Pancreas (tissue), 10 donors: ENCODE results near the gene APPL2. TPM values are rescaled to one million over a fixed set of nuclear protein-coding genes. Genes with fewer than 3 reads are reported as not detected.

ENCODE experiments used
- ATAC-seq, 4 donors: fragments of 200-7000 bp; cut with Tn5 transposase; one replicate each; pipeline versions ENCODE4 v1.8.0 to v1.9.1; 2020; ENCODE audit warnings: mild to moderate bottlenecking in 4 of 4, moderate library complexity in 4 of 4
- DNase-seq, 6 donors: peaks; one replicate each; pipeline ENCODE4 v3.0.0-alpha.2; 2020
- FAIRE-seq: peaks from 2 replicates; lab custom pipeline; 2012; peaks lifted over from hg19 to GRCh38; lab: Jason Lieb, UNC
- H3K27ac ChIP-seq, 4 donors: fragments of 200-600 bp; sonication (generic); 1 replicate in 3 of 4; 2 replicates in 1 of 4; pipeline versions ENCODE4 v1.5.0 to v1.8.0; 2020
- H3K27me3 ChIP-seq, 4 donors: fragments of 200-600 bp; one replicate each; pipeline ENCODE4 v1.8.0; 2021
- H3K36me3 ChIP-seq, 3 donors: fragments of 200-600 bp; sonication (generic) in 1 of 3; one replicate each; pipeline versions ENCODE4 v1.5.0 to v1.8.0; 2020 to 2021
- H3K4me1 ChIP-seq, 3 donors: fragments of 200-600 bp; one replicate each; pipeline ENCODE4 v1.8.0; 2021
- H3K4me3 ChIP-seq, 4 donors: fragments of 200-600 bp; sonication (generic) in 2 of 4; one replicate each; pipeline versions ENCODE4 v1.5.0 to v1.8.0; 2020 to 2021
- H3K9me3 ChIP-seq, 4 donors: fragments of 200-600 bp; one replicate each; pipeline ENCODE4 v1.8.0; 2021
- WGBS, 2 donors: extraction: QIAGEN DNeasy Blood & Tissue Kit; methylation state at CpG; one replicate each; pipeline ENCODE4 v1.1.7; 2013; 5-methylcytosine and 5-hydroxymethylcytosine counted together
- intact Hi-C, 3 donors: fragments of 100-400 bp; cut with DNase I; formaldehyde crosslinking; loops; one replicate each; pipeline versions ENCODE4 v1.11.1 to v1.14.2; 2022
- polyA plus RNA-seq, 2 donors: library from polyadenylated mRNA; stranded (reverse); fragments of 200-250 nt; gene quantifications; one replicate each; pipeline ENCODE4 v1.2.3, GENCODE V29; 2013
- total RNA-seq, 6 donors: library from RNA; stranded (reverse); fragmentation: NEBNext Ultra II Directional in 4 of 6; extraction: Animal tissue kit (Norgen Biotek cat#: 25700) in 4 of 6; gene quantifications; one replicate each; pipeline versions ENCODE4 v1.2.1 to v1.2.4, GENCODE V29; 2021 to 2023
- TF ChIP-seq, protein P1 (sequence below), 4 donors: fragments of 200-600 bp; sonication (generic) in 3 of 4; IDR thresholded peaks; one replicate each; pipeline versions ENCODE4 v1.5.0 to v1.8.0; 2021; ENCODE audit warnings: antibody characterized with exemption in 4 of 4
- donor health status: healthy with polysubstance abuse.
- donor health status: DM: no; HTN: no; CAD: no; lungs with moderate emphysema.
- donor health status: DM: no; HTN: no; CAD: no.
- donor health status: control.
- donor health status: control.
- donor health status: Bipolar disorder and iron deficiency.
- donor health status: DM: yes; HTN: yes; CAD: no.
- donor health status: DM: no; HTN: no; CAD: no.
- donor health status: DM: no; HTN: no; CAD: no.
- donor health status: DM: yes; HTN: yes; CAD: no.

Gene APPL2
- total and polyA plus RNA-seq, 8 donors: 9.7 to 33.4 (median 19.0) TPM

DNA sequence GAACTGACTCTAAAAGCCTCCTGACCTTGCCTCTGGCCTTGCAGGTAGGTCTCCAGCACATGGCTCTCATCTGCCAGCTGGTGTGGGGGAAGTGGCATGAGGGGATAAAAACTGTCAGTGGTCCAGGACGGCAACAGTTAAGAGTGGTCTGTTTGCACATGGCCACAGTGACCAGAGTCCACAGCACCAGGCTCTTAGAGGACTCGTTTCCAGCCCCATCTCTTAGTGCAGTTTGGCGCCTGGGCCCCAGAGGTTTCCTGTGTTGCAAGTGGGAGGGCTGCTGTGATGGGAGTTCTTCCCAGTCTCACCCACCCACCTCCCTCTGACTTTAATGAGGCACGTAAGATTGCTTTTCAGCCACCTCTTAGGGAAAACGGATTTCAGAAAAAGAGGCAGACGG, 37.0 kb downstream of the APPL2 start:
- DNase-seq (no peak), FAIRE-seq (no peak), ATAC-seq (peak in 1 of 4 donors; percentile 13)
- no peak overlapping the region for H3K4me3 ChIP-seq
- H3K27me3 ChIP-seq: no peaks in the 10 kb centered on the region
- H3K27ac ChIP-seq: no peak overlapping the region
- H3K4me1 ChIP-seq: no peaks in the 10 kb centered on the region
- TF ChIP-seq, protein P1, sequence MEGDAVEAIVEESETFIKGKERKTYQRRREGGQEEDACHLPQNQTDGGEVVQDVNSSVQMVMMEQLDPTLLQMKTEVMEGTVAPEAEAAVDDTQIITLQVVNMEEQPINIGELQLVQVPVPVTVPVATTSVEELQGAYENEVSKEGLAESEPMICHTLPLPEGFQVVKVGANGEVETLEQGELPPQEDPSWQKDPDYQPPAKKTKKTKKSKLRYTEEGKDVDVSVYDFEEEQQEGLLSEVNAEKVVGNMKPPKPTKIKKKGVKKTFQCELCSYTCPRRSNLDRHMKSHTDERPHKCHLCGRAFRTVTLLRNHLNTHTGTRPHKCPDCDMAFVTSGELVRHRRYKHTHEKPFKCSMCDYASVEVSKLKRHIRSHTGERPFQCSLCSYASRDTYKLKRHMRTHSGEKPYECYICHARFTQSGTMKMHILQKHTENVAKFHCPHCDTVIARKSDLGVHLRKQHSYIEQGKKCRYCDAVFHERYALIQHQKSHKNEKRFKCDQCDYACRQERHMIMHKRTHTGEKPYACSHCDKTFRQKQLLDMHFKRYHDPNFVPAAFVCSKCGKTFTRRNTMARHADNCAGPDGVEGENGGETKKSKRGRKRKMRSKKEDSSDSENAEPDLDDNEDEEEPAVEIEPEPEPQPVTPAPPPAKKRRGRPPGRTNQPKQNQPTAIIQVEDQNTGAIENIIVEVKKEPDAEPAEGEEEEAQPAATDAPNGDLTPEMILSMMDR (IDR thresholded peaks at IDR 0.05): no peak
- intact Hi-C loops: no loop called here
- WGBS, 2 donors: 82 to 84% methylated on average over 6 of the region's 6 CpGs
- no peaks in the 10 kb centered on the region for H3K9me3 ChIP-seq
- peaks cover 0 to 24% (median under 1%) of the 10 kb centered on the region in 3 donors for H3K36me3 ChIP-seq

GRCh38 chr12:105196090-105196489, 39.9 kb downstream of the APPL2 start:
- H3K36me3 ChIP-seq: peaks cover 3 to 22% (median 6%) of the 10 kb centered on the region in 3 donors
- no peak for ATAC-seq
- no peak for FAIRE-seq
- TF ChIP-seq, protein P1 (IDR thresholded peaks at IDR 0.05): no peak
- no peak overlapping the region for H3K27ac ChIP-seq
- H3K4me3 ChIP-seq: no peak overlapping the region
- intact Hi-C loops: no loop called here
- H3K4me1 ChIP-seq: no peaks in the 10 kb centered on the region
- H3K27me3 ChIP-seq: no peaks in the 10 kb centered on the region
- WGBS, 2 donors: 93 to 96% methylated on average over 6 of the region's 6 CpGs
- DNase-seq: no peak
- no peaks in the 10 kb centered on the region for H3K9me3 ChIP-seq

DNA sequence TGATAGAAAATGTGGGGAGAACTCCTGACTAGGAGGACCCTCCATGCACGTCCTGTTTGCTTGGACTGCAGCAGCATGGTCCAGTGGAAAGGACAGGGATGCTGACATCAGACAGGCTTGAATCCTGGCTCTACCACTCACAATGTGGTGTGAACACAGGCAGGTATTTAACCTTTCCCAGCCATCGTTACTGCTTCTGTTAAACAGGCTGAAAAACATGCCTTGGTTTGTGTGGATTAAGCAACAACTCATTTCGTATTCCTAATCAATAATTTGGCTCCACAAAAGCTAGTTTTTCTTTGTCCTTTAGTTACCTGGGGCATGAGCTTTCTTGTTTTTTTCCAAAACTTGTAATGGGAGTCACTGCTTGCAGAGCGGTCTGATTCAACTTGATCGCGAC, 41.0 kb downstream of the APPL2 start:
- 81 to 82% methylated on average over 6 of the region's 6 CpGs for WGBS, 2 donors
- ATAC-seq (no peak), DNase-seq (no peak), FAIRE-seq (no peak)
- TF ChIP-seq, protein P1 (IDR thresholded peaks at IDR 0.05): no peak
- H3K27ac ChIP-seq: no peak overlapping the region
- intact Hi-C loops: no loop called here
- peaks cover 5 to 33% (median 6%) of the 10 kb centered on the region in 3 donors for H3K36me3 ChIP-seq
- no peak overlapping the region for H3K4me3 ChIP-seq
- H3K4me1 ChIP-seq: no peaks in the 10 kb centered on the region
- H3K9me3 ChIP-seq: no peaks in the 10 kb centered on the region
- no peaks in the 10 kb centered on the region for H3K27me3 ChIP-seq

- no peak for FAIRE-seq
- ATAC-seq: peak in 3 of 4 donors; percentile 33 to 74 (median 48)
- Histone ChIP-seq H3K4me1 (no peaks in the 10 kb centered on the region), H3K9me3 (no peaks in the 10 kb centered on the region), H3K4me3 (no peak overlapping the region), H3K27me3 (no peaks in the 10 kb centered on the region), H3K36me3 (peaks cover 5 to 54% (median 6%) of the 10 kb centered on the region in 3 donors), H3K27ac (no peak overlapping the region)
- intact Hi-C loops: no loop called here
- TF ChIP-seq, protein P1 (IDR thresholded peaks at IDR 0.05): no peak
- 31 to 40% methylated on average over 1 of the region's 1 CpG for WGBS, 2 donors
- DNase-seq: no peak
Observed at GRCh38 chr12:105192624-105193225, 43.2 kb downstream of the APPL2 start.

GRCh38 chr12:105190530-105190929, 45.4 kb downstream of the APPL2 start:
- H3K27ac ChIP-seq: no peak overlapping the region
- 88 to 89% methylated on average over 6 of the region's 6 CpGs for WGBS, 2 donors
- no peaks in the 10 kb centered on the region for H3K9me3 ChIP-seq
- no peaks in the 10 kb centered on the region for H3K27me3 ChIP-seq
- FAIRE-seq (no peak), DNase-seq (no peak), ATAC-seq (no peak)
- H3K4me3 ChIP-seq: no peak overlapping the region
- TF ChIP-seq, protein P1 (IDR thresholded peaks at IDR 0.05): no peak
- intact Hi-C loops: no loop called here
- peaks cover 6 to 59% (median 10%) of the 10 kb centered on the region in 3 donors for H3K36me3 ChIP-seq
- H3K4me1 ChIP-seq: no peaks in the 10 kb centered on the region
